Measurements from ENCODE around the gene CEACAM6.

CEACAM6 gene

GRCh38 chr19:41726493-41726892 is 28.8 kb upstream of the CEACAM6 start:
- H3K27me3 ChIP-seq (ENCODE audit: control insufficient read depth, insufficient read depth, low read length) = no peaks in the 10 kb centered on the region
- H3K27ac ChIP-seq (ENCODE audit: low read length) = no peak overlapping the region

GRCh38 chr19:41734156-41734555 is 21.2 kb upstream of the CEACAM6 start:
- H3K36me3 ChIP-seq (ENCODE audit: control insufficient read depth, low read depth, low read length) = no peaks in the 10 kb centered on the region
- no peak overlapping the region for H3K9ac ChIP-seq (ENCODE audit: low read length)
- H3K4me1 ChIP-seq (ENCODE audit: control insufficient read depth, low read depth, low read length) = no peaks in the 10 kb centered on the region
- H3K27ac ChIP-seq (ENCODE audit: low read length) = no peak overlapping the region
- no peak overlapping the region for H3K4me3 ChIP-seq (ENCODE audit: low read length)
- H3K27me3 ChIP-seq (ENCODE audit: control insufficient read depth, insufficient read depth, low read length) = no peaks in the 10 kb centered on the region
- no peaks in the 10 kb centered on the region for H3K9me3 ChIP-seq (ENCODE audit: control insufficient read depth, low read depth, low read length)

More at GRCh38 chr19:41726493-41726892, 28.8 kb upstream of the CEACAM6 start:
- Histone ChIP-seq H3K9me3 (ENCODE audit: control insufficient read depth, low read depth, low read length) (no peaks in the 10 kb centered on the region), H3K36me3 (ENCODE audit: control insufficient read depth, low read depth, low read length) (no peaks in the 10 kb centered on the region), H3K4me3 (ENCODE audit: low read length) (no peak overlapping the region), H3K9ac (ENCODE audit: low read length) (no peak overlapping the region), H3K4me1 (ENCODE audit: control insufficient read depth, low read depth, low read length) (no peaks in the 10 kb centered on the region)

GRCh38 chr19:41734585-41734984 is 20.7 kb upstream of the CEACAM6 start:
- Histone ChIP-seq H3K4me3 (ENCODE audit: low read length) (no peak overlapping the region), H3K27me3 (ENCODE audit: control insufficient read depth, insufficient read depth, low read length) (no peaks in the 10 kb centered on the region), H3K4me1 (ENCODE audit: control insufficient read depth, low read depth, low read length) (no peaks in the 10 kb centered on the region), H3K36me3 (ENCODE audit: control insufficient read depth, low read depth, low read length) (no peaks in the 10 kb centered on the region), H3K9me3 (ENCODE audit: control insufficient read depth, low read depth, low read length) (no peaks in the 10 kb centered on the region), H3K27ac (ENCODE audit: low read length) (no peak overlapping the region), H3K9ac (ENCODE audit: low read length) (no peak overlapping the region)

GRCh38 chr19:41735071-41735600 is 20.2 kb upstream of the CEACAM6 start:
- Histone ChIP-seq H3K27me3 (ENCODE audit: control insufficient read depth, insufficient read depth, low read length) (no peaks in the 10 kb centered on the region), H3K36me3 (ENCODE audit: control insufficient read depth, low read depth, low read length) (no peaks in the 10 kb centered on the region), H3K9ac (ENCODE audit: low read length) (no peak overlapping the region), H3K27ac (ENCODE audit: low read length) (no peak overlapping the region), H3K4me3 (ENCODE audit: low read length) (no peak overlapping the region), H3K4me1 (ENCODE audit: control insufficient read depth, low read depth, low read length) (no peaks in the 10 kb centered on the region), H3K9me3 (ENCODE audit: control insufficient read depth, low read depth, low read length) (no peaks in the 10 kb centered on the region)

- H3K4me1 ChIP-seq (ENCODE audit: control insufficient read depth, low read depth, low read length) = no peaks in the 10 kb centered on the region
- H3K36me3 ChIP-seq (ENCODE audit: control insufficient read depth, low read depth, low read length) = no peaks in the 10 kb centered on the region
- no peaks in the 10 kb centered on the region for H3K27me3 ChIP-seq (ENCODE audit: control insufficient read depth, insufficient read depth, low read length)
- no peak overlapping the region for H3K9ac ChIP-seq (ENCODE audit: low read length)
- no peak overlapping the region for H3K4me3 ChIP-seq (ENCODE audit: low read length)
- no peaks in the 10 kb centered on the region for H3K9me3 ChIP-seq (ENCODE audit: control insufficient read depth, low read depth, low read length)
- H3K27ac ChIP-seq (ENCODE audit: low read length) = no peak overlapping the region
These were observed 16.0 kb upstream of the CEACAM6 start for GRCh38 chr19:41739361-41739760.

- no peak overlapping the region for H3K9ac ChIP-seq (ENCODE audit: low read length)
- no peaks in the 10 kb centered on the region for H3K36me3 ChIP-seq (ENCODE audit: control insufficient read depth, low read depth, low read length)
- no peaks in the 10 kb centered on the region for H3K4me1 ChIP-seq (ENCODE audit: control insufficient read depth, low read depth, low read length)
- no peak overlapping the region for H3K27ac ChIP-seq (ENCODE audit: low read length)
- peaks cover under 1% of the 10 kb centered on the region for H3K27me3 ChIP-seq (ENCODE audit: control insufficient read depth, insufficient read depth, low read length)
- H3K9me3 ChIP-seq (ENCODE audit: control insufficient read depth, low read depth, low read length) = no peaks in the 10 kb centered on the region
- no peak overlapping the region for H3K4me3 ChIP-seq (ENCODE audit: low read length)
These were observed 14.7 kb upstream of the CEACAM6 start for GRCh38 chr19:41740415-41741243.

- H3K36me3 ChIP-seq (ENCODE audit: control insufficient read depth, low read depth, low read length) = no peaks in the 10 kb centered on the region
- H3K4me3 ChIP-seq (ENCODE audit: low read length) = no peak overlapping the region
- H3K4me1 ChIP-seq (ENCODE audit: control insufficient read depth, low read depth, low read length) = no peaks in the 10 kb centered on the region
- H3K9me3 ChIP-seq (ENCODE audit: control insufficient read depth, low read depth, low read length) = no peaks in the 10 kb centered on the region
- H3K27ac ChIP-seq (ENCODE audit: low read length) = no peak overlapping the region
- peaks cover 6% of the 10 kb centered on the region for H3K27me3 ChIP-seq (ENCODE audit: control insufficient read depth, insufficient read depth, low read length)
- no peak overlapping the region for H3K9ac ChIP-seq (ENCODE audit: low read length)
These were observed 14.1 kb upstream of the CEACAM6 start for GRCh38 chr19:41741244-41741554.

GRCh38 chr19:41744850-41745249 is 10.5 kb upstream of the CEACAM6 start:
- H3K36me3 ChIP-seq (ENCODE audit: control insufficient read depth, low read depth, low read length) = no peaks in the 10 kb centered on the region
- no peak overlapping the region for H3K4me3 ChIP-seq (ENCODE audit: low read length)
- H3K27me3 ChIP-seq (ENCODE audit: control insufficient read depth, insufficient read depth, low read length) = peaks cover 32% of the 10 kb centered on the region
- H3K9ac ChIP-seq (ENCODE audit: low read length) = no peak overlapping the region
- no peak overlapping the region for H3K27ac ChIP-seq (ENCODE audit: low read length)
- no peaks in the 10 kb centered on the region for H3K4me1 ChIP-seq (ENCODE audit: control insufficient read depth, low read depth, low read length)
- H3K9me3 ChIP-seq (ENCODE audit: control insufficient read depth, low read depth, low read length) = no peaks in the 10 kb centered on the region

- Histone ChIP-seq H3K27me3 (ENCODE audit: control insufficient read depth, insufficient read depth, low read length) (peaks cover 32% of the 10 kb centered on the region), H3K36me3 (ENCODE audit: control insufficient read depth, low read depth, low read length) (no peaks in the 10 kb centered on the region), H3K27ac (ENCODE audit: low read length) (no peak overlapping the region), H3K9me3 (ENCODE audit: control insufficient read depth, low read depth, low read length) (no peaks in the 10 kb centered on the region), H3K4me3 (ENCODE audit: low read length) (no peak overlapping the region), H3K9ac (ENCODE audit: low read length) (no peak overlapping the region), H3K4me1 (ENCODE audit: control insufficient read depth, low read depth, low read length) (no peaks in the 10 kb centered on the region)
These were observed 9.6 kb upstream of the CEACAM6 start for GRCh38 chr19:41745756-41746155.

GRCh38 chr19:41746593-41747227 is 8.6 kb upstream of the CEACAM6 start:
- Histone ChIP-seq H3K27ac (ENCODE audit: low read length) (no peak overlapping the region), H3K27me3 (ENCODE audit: control insufficient read depth, insufficient read depth, low read length) (peaks cover 32% of the 10 kb centered on the region), H3K9me3 (ENCODE audit: control insufficient read depth, low read depth, low read length) (no peaks in the 10 kb centered on the region), H3K36me3 (ENCODE audit: control insufficient read depth, low read depth, low read length) (no peaks in the 10 kb centered on the region), H3K4me3 (ENCODE audit: low read length) (no peak overlapping the region), H3K9ac (ENCODE audit: low read length) (no peak overlapping the region), H3K4me1 (ENCODE audit: control insufficient read depth, low read depth, low read length) (no peaks in the 10 kb centered on the region)

GRCh38 chr19:41748012-41748411 is 7.3 kb upstream of the CEACAM6 start:
- H3K36me3 ChIP-seq (ENCODE audit: control insufficient read depth, low read depth, low read length) = no peaks in the 10 kb centered on the region
- no peak overlapping the region for H3K27ac ChIP-seq (ENCODE audit: low read length)
- no peaks in the 10 kb centered on the region for H3K9me3 ChIP-seq (ENCODE audit: control insufficient read depth, low read depth, low read length)
- no peak overlapping the region for H3K4me3 ChIP-seq (ENCODE audit: low read length)
- peaks cover 32% of the 10 kb centered on the region for H3K27me3 ChIP-seq (ENCODE audit: control insufficient read depth, insufficient read depth, low read length)
- no peaks in the 10 kb centered on the region for H3K4me1 ChIP-seq (ENCODE audit: control insufficient read depth, low read depth, low read length)
- no peak overlapping the region for H3K9ac ChIP-seq (ENCODE audit: low read length)
